A549 (cell line): Measurements from ENCODE around the gene CAB39.

Experiments
- CEBPB ChIP-seq, 2 experiments: fragments of >200 bp in 1 of 2; sonication (Bioruptor Twin) in 1 of 2; formaldehyde crosslinking in 1 of 2; IDR thresholded peaks; 2 replicates each; pipeline ENCODE4 v1.6.1; 2012 to 2016
- JUNB ChIP-seq: fragments of >200 bp; sonication (Bioruptor Twin); formaldehyde crosslinking; IDR thresholded peaks from 2 replicates; pipeline ENCODE4 v1.6.1; 2016

DNA sequence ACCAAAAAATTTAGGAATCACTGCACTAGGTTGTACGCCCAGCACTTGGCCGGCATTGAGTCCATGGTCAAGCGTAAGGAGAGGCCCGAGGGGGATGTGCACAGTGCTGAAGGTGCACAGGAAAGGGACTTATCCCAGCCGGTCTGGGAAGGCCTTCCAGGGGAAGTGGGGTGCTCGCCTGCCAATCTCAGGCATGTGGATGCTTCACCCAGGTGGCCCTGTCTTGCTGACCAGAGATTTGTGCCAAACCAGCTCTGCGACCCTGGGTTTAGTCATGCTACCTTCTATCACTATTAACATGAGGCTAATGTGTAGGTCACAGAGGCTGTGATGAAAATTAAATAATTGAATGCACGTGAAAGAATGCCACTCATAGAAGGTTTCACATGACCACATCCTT is 150.4 kb downstream of the CAB39 start:
- TF ChIP-seq JUNB (no peak), CEBPB (IDR thresholded peaks at IDR 0.05) (no peak)
